GM19397 (cell line): ENCODE measurements around the gene BANF1.
"Not testable (repeated sequence)": the region's sequence is repeated elsewhere in the genome, so short reads cannot be mapped to it uniquely, and the experiment has no call there.

Experiments used
- ATAC-seq: cut with Tn5 transposase; IDR thresholded peaks from one replicate; pipeline ENCODE4 v1.9.1; 2021; ENCODE audit warnings: mild to moderate bottlenecking, moderate library complexity; ENCODE audit not compliant: unreplicated experiment

The BANF1 gene

DNA sequence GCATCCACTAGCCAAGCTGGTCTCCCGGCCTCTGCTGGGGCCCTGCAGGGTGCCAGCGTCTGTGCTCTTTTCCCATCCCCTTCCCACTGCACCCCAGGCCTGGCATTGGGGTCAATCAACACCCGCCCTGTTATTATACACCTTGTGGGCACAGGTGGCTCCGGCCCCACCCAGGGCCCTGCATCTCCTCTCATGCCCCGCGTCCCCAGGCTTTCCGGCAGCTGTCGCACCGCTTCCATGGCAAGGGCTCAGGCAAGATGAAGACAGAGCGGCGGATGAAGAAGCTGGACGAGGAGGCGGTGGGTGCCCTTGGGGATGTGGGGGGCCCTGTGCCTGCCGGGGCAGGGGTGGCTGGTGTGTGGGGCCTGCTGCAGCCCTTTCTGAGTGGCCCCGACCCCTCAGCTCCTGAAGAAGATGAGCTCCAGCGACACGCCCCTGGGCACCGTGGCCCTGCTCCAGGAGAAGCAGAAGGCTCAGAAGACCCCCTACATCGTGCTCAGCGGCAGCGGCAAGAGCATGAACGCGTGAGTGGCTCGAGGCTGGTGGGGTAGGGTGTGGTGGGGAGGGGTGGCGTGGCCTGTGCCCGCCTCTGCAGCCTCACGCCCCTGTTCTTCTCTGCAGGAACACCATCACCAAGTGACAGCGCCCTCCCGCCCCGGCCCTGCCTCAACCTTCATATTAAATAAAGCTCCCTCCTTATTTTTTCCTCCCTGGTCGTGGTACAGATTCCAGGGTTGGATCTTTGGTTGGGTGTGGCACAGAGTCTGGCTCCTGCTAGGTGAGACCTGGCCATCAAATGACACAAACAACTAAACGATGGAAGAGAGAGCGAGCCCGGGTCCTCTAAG lies 23.7 kb upstream of the BANF1 start:
- ATAC-seq, result no peak

DNA sequence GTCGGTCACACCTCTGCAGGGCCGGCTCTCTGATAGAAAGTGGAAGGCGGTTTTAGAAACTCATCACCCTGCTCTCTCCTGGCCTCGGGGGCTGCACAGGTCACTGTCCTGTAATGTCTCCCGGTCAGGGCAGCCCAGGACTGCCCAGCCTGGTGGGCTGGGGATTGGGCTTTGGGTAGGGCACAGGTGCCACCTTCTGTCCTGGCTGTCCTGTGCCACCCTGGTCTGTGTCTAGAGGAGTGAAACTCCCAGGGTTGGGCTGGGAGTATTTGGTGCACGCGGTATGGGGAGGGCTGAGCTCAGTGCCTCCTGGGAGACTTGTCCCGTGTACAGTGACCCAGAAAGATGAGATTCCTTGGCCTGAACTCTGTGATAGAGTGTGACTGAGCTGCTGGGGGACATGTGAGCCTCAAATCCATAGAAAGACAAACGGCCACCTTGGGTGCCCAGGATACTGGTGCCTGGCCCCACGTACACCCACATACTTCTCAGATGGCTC lies 23.0 kb upstream of the BANF1 start:
- no peak for ATAC-seq

DNA sequence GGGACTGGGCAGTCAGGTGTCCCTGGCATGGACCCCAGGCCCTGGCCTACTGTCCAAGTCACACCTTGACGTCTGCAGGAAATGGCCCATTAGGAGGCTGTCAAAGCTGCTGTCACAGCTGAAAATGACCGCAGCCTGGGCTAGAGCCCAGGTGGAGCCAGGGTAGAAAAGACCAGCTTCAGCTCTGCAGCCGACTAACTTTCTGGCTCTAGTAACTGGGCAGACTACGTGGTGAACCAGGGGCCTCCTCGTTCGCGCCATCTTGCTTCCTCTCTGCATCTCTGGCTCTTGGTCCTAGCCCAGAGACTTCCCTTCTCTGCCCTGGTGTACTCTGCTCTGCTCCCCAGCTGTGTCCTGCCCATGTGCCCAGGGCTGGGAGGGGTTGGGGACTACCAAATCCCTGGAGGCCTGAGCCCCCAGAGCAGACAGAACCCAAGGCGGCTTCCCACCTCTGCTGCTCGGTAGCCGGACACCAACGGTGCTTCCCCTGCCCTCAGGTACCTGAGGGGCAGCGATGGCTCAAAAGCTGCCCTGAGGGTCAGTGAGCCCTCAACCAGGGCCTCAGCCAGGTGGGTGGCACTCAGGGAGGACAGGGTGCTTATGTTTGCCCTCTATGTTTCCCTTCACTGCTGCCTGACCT lies 21.1 kb upstream of the BANF1 start:
- no peak for ATAC-seq

DNA sequence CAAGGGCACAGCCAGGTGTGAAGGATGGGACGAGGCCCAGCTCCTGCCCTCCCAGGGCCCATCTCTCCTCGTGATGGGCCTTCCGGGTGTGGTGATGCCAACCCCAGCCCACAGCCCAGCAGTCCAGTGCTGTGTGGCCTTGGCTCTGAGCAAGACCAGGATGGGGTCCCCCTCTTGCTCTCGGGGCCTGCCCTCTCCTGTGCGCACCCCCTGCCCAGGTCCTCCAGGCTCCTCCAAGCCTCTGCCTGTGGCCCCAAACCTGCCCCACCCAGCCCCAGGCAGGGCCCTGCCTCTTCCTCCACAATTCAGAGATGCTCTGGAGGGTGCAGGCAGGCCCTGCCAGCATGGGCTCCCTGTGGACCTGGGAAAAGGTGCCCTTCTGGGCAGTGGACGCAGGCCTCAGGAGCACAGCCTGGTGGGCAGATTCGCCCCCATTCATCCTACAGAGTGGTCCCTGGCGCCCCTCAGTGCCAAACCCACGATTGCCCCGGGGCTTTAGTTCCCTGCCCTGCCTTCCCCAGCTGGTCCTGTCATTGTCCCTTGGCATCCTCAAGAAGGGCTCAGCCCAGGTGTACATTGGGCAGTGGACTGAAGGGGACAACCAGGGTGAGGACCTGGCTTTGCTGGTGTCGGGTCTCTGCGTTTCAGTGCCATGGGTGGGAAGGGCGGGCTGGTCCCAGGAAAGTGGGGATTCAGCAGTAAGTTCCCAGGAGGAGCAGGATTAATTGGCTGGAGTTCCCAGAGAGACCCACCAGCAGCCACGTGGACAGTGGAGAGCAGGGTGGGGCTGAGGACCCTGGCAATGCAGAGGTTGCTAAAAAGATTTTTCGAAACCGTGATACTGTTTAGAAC lies 20.1 kb upstream of the BANF1 start:
- ATAC-seq, result no peak

DNA sequence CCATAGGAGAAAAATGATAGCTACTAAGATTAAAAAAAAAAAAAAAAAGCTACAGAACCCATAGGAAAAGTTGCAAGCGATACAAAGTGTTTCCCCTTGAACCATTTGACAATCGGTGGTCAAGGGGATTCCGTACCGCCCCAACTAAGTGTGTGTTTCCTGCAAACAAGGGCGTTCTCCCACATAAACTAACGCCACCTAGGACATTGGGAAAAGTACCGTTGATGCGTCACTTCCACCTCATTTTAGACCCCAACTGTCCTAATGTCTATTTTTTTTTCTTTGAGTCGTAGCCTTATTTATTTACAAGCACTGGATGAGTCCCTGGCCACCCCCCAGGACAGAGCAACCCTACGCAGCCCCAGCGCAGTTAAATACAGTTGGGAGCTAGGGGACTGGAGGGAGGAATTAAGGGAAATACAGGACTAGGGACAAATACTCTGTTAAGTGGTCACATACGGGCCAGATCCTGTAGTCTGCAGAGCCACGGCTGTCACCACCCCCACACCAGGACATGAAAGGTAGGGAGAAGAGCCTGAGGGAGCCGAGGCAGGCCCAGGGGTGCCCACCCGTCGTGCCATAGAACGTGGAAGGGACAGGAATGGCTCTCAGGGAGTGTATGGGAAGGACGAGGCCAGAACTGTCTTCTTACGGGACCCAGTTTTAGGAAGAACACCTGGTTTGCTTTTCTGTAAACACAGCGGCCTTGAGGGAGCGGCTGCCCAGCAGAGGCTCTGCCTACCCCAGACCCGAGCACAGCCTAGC lies 19.3 kb upstream of the BANF1 start:
- ATAC-seq, result no peak

DNA sequence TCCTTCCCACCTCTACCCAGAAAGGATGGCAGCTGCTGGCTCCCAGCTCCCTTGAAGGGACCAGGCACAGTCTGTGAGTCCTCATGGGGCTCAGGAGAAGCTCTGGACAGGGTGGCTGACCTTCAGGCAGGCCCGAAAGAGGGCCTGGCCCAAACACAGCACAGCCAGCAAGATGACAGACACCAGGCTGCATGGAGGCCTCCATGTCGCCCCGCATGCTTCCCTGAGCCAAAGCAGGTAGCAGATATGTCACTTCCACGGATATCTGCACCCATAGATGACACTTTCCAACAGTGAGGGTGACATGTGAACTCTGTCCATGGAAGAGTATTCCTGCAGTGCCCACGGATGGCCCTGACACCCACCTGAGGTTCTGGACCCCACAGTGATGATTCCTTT lies 18.7 kb upstream of the BANF1 start:
- ATAC-seq, result no peak

DNA sequence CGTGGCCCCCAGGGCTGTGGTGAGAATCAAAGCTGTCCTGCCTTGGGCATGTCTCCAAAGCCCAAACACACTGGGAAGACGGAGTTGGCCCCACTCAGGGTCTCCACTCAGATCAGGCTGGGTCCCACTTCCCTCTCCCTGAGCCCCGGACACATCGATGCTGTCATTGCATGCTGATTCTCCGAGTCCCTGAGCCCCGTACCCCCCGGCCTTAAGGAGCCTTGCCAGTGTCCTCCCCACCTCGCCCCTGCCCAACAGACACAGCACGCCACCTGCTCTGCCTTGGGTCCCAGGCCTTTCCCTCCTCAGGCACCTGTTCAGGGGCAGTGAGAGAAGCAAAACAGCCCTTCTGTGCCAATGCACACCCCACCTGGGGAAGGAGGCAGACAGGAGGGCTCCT lies 15.0 kb upstream of the BANF1 start:
- ATAC-seq, result no peak

DNA sequence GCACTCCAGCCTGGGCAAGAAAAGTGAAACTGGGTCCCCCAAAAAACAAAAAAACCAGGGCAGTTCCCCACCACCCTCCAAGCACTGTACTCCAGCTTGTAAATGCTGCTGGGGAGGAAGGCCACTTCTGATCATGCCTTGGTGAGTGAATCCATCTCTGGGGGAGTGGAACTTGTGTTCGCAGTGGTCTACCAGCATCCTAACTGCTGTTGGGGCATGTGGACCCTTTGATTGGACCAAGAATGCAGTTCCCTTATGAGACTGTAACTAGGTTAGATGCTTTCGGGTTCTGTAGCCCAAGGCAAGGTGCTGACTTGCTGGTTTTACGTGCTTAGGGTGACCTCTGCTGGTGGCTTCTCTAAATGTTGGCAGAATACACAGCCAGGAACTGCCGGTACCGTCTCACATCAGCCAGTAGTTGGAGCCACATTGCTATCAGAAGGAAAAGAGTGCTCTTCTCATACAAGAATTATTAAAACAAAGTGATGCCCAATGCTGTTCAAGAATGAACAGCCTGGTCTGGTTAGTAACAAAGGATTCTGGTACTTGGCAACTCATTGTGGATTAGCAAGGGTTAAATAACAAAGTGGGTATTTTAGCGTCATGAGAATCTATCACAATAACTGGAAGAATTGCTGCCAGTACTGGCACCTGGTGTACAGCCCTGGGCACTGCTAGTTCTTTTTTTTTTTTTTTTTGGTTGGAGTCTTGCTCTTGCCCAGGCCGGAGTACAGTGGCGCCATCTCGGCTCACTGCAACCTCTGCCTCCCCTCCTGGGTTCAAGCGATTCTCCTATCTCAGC lies 13.3 kb upstream of the BANF1 start:
- peak; percentile 91 for ATAC-seq

DNA sequence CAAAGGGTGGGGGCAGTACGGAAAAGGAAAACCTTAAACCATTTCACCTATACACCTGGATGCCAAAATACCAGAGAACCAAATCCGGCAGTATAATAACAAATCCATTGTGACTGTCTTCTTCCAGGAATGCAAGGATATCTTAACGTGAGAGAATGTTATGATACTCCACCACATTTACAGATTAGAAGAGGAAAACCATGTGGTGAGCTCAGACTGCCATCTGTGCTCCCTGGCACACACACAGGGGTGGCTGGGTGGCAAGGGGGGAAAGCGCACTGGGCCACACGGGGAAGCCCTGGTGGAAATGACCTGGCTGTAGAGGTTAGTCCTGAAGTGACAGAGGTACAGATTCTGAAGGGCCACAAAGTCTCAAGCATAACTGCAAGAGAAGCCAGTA lies 10.2 kb upstream of the BANF1 start:
- no peak for ATAC-seq

DNA sequence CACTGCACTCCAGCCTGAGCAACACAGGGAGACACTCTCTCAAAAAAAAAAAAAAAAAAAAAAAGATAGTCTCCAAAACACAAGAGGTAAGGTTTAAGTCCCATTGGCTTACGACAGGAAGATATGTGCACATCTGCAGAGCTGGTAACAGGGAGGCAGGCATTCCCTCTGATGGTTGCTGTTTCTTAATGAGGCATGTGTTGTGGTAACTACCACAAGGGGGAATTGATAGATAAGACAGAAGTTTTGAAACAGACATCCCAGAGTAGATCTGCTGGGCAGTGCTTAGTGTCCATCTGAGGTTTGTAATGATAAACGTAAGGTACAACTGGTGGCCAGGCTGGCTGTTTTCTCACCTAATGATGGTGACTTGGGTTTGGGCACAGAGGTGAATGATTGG lies 5.0 kb upstream of the BANF1 start:
- no peak for ATAC-seq

DNA sequence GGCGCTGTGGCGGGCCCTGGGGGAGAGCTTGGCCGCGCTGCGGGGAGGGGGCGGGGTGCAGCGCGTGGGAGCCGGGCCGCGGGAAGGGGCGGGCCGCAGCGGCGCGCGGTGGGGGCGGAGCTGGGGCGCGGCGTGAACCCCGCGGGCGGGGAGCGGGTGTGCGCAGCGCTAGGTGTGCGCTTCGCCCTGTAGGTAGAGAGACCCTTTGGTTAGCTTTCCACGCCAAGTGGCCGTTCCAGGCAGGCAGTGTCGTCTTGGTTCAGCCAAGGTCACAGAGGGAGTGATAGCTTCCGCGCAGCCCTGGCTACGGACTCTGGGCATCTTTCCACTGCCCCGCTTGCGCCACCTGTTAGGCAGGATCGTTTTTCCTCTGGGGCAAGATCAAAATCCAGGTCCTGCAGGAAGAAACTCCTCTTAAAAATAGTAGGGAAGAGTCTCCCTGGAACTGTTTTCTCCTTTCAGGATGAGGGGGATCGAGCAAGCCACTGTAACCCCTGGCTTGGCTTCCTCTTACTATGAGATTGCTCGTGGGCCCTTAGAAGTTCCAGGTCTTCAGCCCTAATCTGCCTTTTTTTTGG lies 434 bp downstream of the BANF1 start:
- peak; percentile 58 for ATAC-seq

DNA sequence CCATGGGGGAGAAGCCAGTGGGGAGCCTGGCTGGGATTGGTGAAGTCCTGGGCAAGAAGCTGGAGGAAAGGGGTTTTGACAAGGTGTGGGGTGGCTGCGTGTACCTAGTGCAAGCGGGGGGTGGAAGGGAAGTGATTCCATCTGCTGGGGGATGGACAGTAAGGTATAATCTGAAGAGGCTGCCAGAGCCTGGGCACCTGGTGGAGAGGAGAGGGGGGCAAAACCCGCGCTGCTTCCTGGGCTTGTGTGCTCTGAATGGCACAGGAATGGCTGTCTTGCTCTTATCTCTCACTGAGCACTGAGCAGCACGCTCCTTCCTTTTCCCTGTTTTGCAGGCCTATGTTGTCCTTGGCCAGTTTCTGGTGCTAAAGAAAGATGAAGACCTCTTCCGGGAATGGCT lies 988 bp downstream of the BANF1 start:
- no peak for ATAC-seq

DNA sequence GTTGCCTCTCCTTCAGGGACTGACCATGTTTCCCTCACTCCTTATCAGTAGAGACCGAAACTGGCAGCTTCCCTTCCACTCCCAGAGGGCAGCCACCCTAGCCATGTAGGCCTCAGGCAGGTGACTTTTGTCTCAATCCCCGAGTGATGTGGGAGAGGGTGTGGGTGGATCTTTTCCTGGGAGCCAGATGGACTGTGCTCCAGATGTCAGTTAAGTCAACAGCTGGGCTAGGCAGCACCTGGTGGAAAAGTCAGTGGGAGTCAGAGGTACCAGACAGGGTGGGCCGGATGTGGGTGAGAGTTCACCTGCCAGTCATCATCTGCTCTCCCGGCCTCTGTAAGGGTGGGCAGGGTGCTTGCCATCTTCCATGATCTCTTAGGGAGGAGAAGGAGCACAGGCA lies 1.9 kb downstream of the BANF1 start:
- no peak for ATAC-seq

DNA sequence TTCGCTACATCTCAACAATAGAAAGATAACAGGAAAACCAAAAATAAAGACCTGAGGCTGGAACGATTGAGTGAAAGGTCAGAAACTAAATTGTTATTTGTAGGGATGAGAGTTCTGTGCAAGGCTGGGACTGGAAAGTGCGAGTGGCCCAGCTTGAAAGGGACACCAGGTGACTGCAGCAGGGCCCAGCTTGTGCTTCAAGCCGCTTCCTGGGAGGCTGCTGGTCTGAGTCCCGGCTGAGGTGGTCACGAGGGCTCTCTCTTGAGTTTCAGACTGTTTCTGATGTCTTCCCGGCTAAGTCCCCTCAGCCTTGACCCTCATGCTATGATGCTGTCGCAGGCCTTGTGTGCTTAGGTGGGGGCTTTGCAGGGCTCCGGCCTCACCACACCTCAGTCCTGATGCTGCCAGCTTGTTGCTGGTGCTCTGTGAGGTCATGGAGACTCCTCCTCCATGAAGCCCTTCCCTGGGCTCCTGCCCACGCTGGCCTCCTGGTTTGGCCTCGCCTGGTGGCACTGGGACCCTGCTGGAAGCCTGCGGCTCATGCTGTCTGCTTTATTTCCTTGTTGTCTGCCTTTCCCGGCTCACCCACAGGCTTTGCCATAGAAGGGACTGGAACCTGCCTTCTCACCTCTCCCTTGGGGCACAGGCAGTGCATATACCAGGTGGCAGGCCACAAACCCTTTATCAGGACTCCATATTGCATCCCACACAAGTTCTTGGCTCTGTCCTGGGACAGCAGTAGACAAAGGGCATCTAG lies 4.0 kb downstream of the BANF1 start:
- no peak for ATAC-seq

DNA sequence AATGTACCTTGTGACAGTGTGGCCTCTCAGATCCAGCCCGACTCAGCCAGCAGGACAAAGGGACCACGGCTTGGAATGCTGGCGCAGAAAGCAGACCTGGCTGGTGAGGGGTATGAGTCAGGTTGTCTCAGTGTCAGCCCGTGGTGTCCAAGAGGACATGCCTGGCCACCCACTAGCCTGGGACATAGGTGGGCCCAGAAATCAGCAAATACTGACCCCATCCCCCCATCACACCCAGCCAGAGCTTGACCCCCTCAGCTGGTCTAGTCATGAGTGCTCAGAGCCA lies 4.5 kb downstream of the BANF1 start:
- ATAC-seq, result no peak

DNA sequence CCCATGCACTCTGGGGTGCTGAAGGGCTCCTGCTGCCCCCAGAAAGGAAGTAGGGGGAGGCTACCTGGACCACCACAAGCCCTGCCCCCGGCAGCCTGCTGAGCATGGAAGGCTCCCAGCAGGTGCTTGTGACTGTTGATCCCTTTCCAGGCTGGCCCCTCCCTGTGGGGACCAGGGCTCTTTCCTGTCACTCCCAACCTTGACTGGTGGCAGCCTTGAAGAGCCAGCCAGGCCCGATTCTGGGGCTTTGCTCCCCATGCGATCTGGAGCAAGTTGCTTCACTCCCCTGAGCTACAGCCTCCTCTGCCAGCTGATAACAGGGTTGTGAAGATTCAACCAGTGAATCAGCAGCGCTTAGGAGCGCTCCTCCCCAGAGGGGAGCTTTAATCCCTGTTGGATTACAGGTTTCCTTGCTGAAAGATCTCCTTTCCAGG lies 4.9 kb downstream of the BANF1 start:
- ATAC-seq, result no peak

DNA sequence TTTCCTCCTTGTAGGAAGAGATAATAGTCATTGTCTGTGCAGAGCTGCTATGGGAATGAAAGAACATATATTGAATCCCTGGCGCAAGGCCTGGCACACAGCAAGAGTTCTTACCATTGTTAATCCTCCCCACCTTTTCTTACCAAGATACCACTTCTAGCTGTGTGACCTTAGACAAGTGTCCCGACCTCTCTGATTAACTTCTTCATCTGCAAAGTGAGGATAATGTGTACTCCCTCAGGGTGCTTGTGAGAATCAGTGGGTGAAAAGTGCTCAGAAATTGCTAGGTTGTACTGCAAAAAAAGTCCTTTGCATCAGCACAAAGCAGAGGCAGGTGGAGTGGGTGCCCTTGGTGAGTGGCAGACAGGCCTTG lies 5.8 kb downstream of the BANF1 start:
- no peak for ATAC-seq

DNA sequence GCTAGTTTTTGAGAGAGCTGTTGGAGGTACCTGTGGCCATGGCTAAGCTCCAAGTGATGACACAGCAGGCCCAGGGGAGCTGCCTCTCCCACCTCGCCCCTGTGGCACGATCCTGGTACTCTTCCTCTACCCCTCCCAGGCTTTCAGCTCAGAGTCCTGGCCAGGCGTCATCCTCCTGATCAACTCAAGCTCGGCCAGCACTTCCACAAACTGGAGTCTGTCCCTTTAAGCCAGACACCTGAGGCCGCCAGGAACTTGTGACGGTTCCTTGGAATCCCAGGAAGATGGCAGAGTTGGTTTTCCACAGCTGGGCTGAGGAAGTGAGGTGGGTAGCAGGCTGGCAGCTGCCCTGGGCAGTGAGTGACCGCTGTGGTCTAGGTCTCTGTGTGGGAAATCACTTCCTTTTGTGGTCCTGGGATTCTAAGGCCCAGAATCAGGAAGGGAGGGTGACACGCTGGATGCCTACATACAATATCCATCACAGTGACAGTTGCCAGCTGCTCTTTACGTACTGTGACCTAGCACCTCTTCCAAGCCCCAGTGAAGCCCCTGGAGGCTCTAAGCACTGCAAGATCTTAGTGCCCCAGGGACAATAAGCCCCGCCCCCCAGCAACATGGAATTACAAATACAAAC lies 6.3 kb downstream of the BANF1 start:
- no peak for ATAC-seq

DNA sequence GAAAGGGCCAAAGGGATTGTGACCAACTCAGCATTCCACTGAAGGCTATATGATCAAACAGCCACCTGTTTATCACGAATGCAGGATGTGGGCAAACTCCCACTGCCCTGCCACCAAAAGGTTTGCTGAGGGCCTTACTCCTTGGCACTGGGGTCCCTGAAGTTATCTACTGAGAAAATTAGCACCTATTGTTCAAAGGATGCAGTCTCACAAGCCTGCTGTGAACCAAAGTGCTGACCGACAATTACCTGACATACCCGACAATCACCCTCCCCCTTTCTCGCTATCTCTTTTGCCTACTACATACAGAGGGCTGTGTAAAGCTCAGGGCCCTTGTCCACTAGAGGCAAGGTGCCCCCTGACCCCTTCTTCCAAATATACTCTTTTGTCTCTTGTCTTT lies 7.7 kb downstream of the BANF1 start:
- ATAC-seq, result not testable (repeated sequence)
